ENCODE results near the gene NEUROD2. TPM values are rescaled to one million over a fixed set of nuclear protein-coding genes. Genes with fewer than 3 reads are reported as not detected.

NEUROD2 gene
- polyA plus RNA-seq, 2 donors = 0.02 TPM; not detected in 1

DNA sequence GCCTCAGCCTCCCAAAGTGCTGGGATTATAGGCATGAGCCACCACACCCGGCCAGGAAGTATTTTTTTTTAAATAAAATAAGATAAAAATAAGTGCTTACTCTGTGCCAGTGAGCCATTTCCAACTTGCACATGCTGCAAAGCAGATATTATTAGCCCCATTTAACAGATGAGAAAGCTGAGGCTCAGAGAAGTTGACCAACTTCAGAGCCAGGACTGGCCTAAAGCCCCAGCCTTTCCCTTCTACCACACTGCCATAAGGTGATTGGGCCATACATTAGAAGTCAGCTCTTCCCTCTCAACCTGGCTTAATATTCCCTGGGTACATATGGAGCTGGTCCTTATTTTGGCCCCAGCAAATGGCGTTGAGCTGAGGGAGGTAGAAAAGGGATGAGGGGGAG lies 25.1 kb downstream of the NEUROD2 start:
- Histone ChIP-seq H3K9me3 (ENCODE audit: control insufficient read depth in 2 of 2, insufficient read depth in 1 of 2, low read depth in 1 of 2, low read length in 1 of 2) (no peaks in the 10 kb centered on the region), H3K4me1 (ENCODE audit: control insufficient read depth in 2 of 2, insufficient read depth in 2 of 2, low read length in 1 of 2) (no peaks in the 10 kb centered on the region), H3K27ac (ENCODE audit: low read depth in 2 of 2, low read length in 1 of 2) (no peak overlapping the region), H3K27me3 (ENCODE audit: control insufficient read depth in 1 of 2, insufficient read depth in 2 of 2, low read length in 2 of 2) (no peaks in the 10 kb centered on the region), H3K4me3 (ENCODE audit: low read depth in 1 of 2, low read length in 2 of 2) (no peak overlapping the region), H3K36me3 (ENCODE audit: control insufficient read depth in 2 of 2, insufficient read depth in 2 of 2, low read length in 1 of 2) (no peaks in the 10 kb centered on the region)
- WGBS, 2 donors = 40 to 52% methylated on average over 2 of the region's 2 CpGs

DNA sequence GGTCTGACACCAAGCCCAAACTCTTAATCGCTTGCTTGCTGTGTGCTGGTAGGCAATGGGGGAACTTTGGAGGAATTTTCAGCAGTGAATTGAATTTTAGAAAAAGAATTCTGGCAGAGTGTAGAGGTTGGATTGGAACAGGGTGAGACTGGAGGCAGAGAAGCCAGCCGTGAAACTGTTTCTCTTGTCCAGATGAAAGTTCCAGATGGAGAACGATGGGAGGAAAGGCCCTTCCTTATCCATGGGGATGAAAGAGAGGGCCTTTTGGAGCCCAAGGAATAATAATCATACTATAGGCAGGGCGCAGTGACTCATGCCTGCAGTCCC lies 26.0 kb downstream of the NEUROD2 start:
- no peak overlapping the region for H3K4me3 ChIP-seq (ENCODE audit: low read depth in 1 of 2, low read length in 2 of 2)
- no peaks in the 10 kb centered on the region for H3K4me1 ChIP-seq (ENCODE audit: control insufficient read depth in 2 of 2, insufficient read depth in 2 of 2, low read length in 1 of 2)
- no peak overlapping the region for H3K27ac ChIP-seq (ENCODE audit: low read depth in 2 of 2, low read length in 1 of 2)
- no peaks in the 10 kb centered on the region for H3K36me3 ChIP-seq (ENCODE audit: control insufficient read depth in 2 of 2, insufficient read depth in 2 of 2, low read length in 1 of 2)
- 84 to 90% methylated on average over 4 of the region's 4 CpGs for WGBS, 2 donors
- no peaks in the 10 kb centered on the region for H3K27me3 ChIP-seq (ENCODE audit: control insufficient read depth in 1 of 2, insufficient read depth in 2 of 2, low read length in 2 of 2)
- no peaks in the 10 kb centered on the region for H3K9me3 ChIP-seq (ENCODE audit: control insufficient read depth in 2 of 2, insufficient read depth in 1 of 2, low read depth in 1 of 2, low read length in 1 of 2)

DNA sequence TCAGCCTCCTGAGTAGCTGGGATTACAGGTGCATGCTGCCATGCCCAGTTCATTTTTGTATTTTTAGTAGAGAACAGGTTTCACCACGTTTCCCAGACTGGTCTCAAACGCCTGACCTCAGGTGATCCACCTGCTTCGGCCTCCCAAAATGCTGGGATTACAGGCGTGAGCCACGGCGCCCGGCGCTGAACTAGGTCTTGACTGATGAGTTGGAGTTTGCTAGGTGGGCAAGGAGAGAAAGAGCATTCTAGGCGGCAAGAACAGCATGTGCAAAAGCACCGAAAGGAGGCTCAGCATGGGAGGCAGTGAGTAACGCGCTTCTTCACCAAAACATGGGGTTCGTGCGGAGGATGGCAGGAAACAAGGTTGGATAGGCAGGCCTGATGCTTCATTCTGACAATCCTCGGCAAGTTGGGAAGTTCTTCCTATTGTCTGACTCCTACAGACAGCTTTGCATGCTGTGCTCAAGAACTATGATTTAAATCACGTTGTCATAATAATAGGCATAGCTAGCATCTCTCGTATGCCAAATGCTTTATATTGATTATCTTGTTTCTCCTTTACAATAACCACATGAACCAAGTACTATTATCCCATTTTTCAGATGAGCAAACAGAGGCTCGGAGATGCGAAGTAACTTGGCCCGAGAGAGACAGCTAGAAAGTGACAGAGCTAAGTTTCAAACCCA lies 26.5 kb downstream of the NEUROD2 start:
- Histone ChIP-seq H3K4me1 (ENCODE audit: control insufficient read depth in 2 of 2, insufficient read depth in 2 of 2, low read length in 1 of 2) (no peaks in the 10 kb centered on the region), H3K36me3 (ENCODE audit: control insufficient read depth in 2 of 2, insufficient read depth in 2 of 2, low read length in 1 of 2) (no peaks in the 10 kb centered on the region), H3K4me3 (ENCODE audit: low read depth in 1 of 2, low read length in 2 of 2) (no peak overlapping the region), H3K9me3 (ENCODE audit: control insufficient read depth in 2 of 2, insufficient read depth in 1 of 2, low read depth in 1 of 2, low read length in 1 of 2) (no peaks in the 10 kb centered on the region), H3K27me3 (ENCODE audit: control insufficient read depth in 1 of 2, insufficient read depth in 2 of 2, low read length in 2 of 2) (no peaks in the 10 kb centered on the region), H3K27ac (ENCODE audit: low read depth in 2 of 2, low read length in 1 of 2) (no peak overlapping the region)
- WGBS, 2 donors = 87 to 91% methylated on average over 20 of the region's 20 CpGs

DNA sequence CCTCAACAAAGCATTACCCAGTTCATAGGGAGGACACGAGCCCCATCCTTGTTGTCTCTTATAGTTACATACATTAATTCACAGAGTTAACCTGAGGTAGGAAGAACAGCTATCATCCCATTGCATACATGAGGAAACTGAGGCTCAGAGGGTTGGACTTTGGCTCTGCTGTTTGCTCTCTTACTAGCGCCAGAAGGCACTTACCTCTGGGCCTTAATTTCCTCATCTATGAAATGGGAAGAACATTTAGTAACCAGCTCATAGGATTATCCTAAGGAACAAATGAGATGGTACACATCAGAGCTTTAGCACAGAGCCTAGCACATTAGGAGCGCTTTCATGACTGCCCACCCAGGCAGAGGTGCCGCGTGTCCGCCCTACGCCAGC lies 27.6 kb downstream of the NEUROD2 start:
- H3K27ac ChIP-seq (ENCODE audit: low read depth in 2 of 2, low read length in 1 of 2) = no peak overlapping the region
- H3K4me3 ChIP-seq (ENCODE audit: low read depth in 1 of 2, low read length in 2 of 2) = no peak overlapping the region
- no peaks in the 10 kb centered on the region for H3K9me3 ChIP-seq (ENCODE audit: control insufficient read depth in 2 of 2, insufficient read depth in 1 of 2, low read depth in 1 of 2, low read length in 1 of 2)
- no peaks in the 10 kb centered on the region for H3K36me3 ChIP-seq (ENCODE audit: control insufficient read depth in 2 of 2, insufficient read depth in 2 of 2, low read length in 1 of 2)
- WGBS, 2 donors = 86 to 90% methylated on average over 7 of the region's 7 CpGs
- no peaks in the 10 kb centered on the region for H3K27me3 ChIP-seq (ENCODE audit: control insufficient read depth in 1 of 2, insufficient read depth in 2 of 2, low read length in 2 of 2)
- H3K4me1 ChIP-seq (ENCODE audit: control insufficient read depth in 2 of 2, insufficient read depth in 2 of 2, low read length in 1 of 2) = no peaks in the 10 kb centered on the region

DNA sequence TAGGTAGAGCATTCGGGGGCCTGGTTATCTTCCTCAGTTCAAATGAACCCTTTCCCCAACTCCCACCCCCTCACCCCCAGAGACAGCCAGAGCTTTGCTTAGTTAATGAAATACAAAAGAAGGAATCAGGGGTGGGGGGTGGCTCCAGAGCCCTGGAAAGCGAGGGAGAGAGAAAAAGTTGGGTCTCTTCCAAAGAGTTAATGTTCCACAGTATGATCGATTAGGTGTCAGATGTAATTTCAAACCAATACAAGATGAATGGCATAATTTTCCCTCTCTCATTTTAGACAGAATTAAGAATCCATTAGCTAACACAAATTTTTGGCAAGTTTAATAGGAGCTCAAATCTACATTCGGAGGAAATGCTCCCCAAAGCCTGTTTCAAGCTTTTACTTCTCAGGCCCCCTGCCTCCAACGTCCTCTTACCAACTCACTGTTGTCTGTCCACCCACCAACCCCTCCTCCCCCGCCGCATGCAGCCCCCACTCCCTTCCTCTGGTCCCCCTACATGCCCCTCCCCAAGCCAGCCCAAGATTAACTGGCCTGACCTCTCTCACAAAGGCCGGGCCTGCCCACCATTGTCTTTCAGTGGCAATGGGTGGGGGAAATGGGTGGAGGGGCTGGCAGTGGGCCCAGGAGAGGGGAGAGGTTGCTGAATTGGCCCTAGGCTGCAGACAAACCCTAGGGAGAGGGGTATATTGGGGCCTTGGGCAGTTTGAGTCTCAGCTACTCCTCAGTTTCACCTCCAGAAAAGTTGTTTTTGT lies 28.2 kb downstream of the NEUROD2 start:
- H3K27ac ChIP-seq (ENCODE audit: low read depth in 2 of 2, low read length in 1 of 2) = no peak overlapping the region
- 50 to 51% methylated on average over 8 of the region's 8 CpGs for WGBS, 2 donors
- no peaks in the 10 kb centered on the region for H3K27me3 ChIP-seq (ENCODE audit: control insufficient read depth in 1 of 2, insufficient read depth in 2 of 2, low read length in 2 of 2)
- H3K36me3 ChIP-seq (ENCODE audit: control insufficient read depth in 2 of 2, insufficient read depth in 2 of 2, low read length in 1 of 2) = no peaks in the 10 kb centered on the region
- H3K4me3 ChIP-seq (ENCODE audit: low read depth in 1 of 2, low read length in 2 of 2) = no peak overlapping the region
- H3K4me1 ChIP-seq (ENCODE audit: control insufficient read depth in 2 of 2, insufficient read depth in 2 of 2, low read length in 1 of 2) = no peaks in the 10 kb centered on the region
- no peaks in the 10 kb centered on the region for H3K9me3 ChIP-seq (ENCODE audit: control insufficient read depth in 2 of 2, insufficient read depth in 1 of 2, low read depth in 1 of 2, low read length in 1 of 2)

DNA sequence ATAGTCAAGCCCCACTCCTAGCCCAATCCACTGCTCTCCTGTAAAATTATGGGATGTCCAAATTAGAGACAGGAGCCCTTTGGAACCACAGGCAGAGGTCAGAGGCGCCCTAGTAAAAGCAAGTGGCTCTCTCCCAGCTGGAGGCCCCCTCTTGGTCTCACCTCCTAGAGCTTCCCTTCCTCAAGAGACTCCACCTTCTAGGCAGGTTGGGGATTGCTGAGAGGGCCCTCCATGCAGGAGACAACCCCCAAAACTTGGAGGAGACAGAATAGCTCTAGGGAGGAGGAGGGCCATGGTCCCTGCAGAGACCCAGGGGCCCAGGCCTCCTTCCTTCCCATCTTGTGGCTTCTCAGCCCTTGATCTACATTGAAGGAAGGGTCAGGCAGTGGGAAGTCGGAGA lies 29.4 kb downstream of the NEUROD2 start:
- Histone ChIP-seq H3K27me3 (ENCODE audit: control insufficient read depth in 1 of 2, insufficient read depth in 2 of 2, low read length in 2 of 2) (no peaks in the 10 kb centered on the region), H3K36me3 (ENCODE audit: control insufficient read depth in 2 of 2, insufficient read depth in 2 of 2, low read length in 1 of 2) (no peaks in the 10 kb centered on the region), H3K4me3 (ENCODE audit: low read depth in 1 of 2, low read length in 2 of 2) (no peak overlapping the region), H3K4me1 (ENCODE audit: control insufficient read depth in 2 of 2, insufficient read depth in 2 of 2, low read length in 1 of 2) (peaks cover 0 to 5% of the 10 kb centered on the region in 2 donors), H3K27ac (ENCODE audit: low read depth in 2 of 2, low read length in 1 of 2) (no peak overlapping the region), H3K9me3 (ENCODE audit: control insufficient read depth in 2 of 2, insufficient read depth in 1 of 2, low read depth in 1 of 2, low read length in 1 of 2) (no peaks in the 10 kb centered on the region)
- WGBS, 2 donors = 87 to 91% methylated on average over 2 of the region's 2 CpGs

DNA sequence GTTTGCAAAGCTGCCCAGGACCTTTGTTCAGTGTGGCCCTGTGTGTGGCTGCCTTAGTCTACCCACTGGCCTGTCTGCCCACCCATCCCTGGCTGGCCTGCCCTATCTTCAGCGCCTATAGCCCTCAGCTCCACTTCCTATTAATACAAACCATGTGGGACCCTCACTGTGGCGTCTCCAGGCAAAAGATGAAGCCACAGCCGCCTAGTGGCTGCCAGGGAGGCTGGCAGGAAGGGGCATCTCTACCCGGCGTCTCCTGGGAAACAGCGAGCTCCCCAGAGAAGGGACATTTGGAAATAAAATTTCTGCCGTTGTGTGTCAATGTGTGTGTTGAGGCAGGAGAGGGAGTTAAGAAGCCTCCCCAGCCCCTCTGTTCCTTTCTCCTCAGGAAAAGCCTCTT lies 31.5 kb downstream of the NEUROD2 start:
- Histone ChIP-seq H3K27me3 (ENCODE audit: control insufficient read depth in 1 of 2, insufficient read depth in 2 of 2, low read length in 2 of 2) (no peaks in the 10 kb centered on the region), H3K9me3 (ENCODE audit: control insufficient read depth in 2 of 2, insufficient read depth in 1 of 2, low read depth in 1 of 2, low read length in 1 of 2) (no peaks in the 10 kb centered on the region), H3K27ac (ENCODE audit: low read depth in 2 of 2, low read length in 1 of 2) (no peak overlapping the region), H3K4me1 (ENCODE audit: control insufficient read depth in 2 of 2, insufficient read depth in 2 of 2, low read length in 1 of 2) (peaks cover 0 to 5% of the 10 kb centered on the region in 2 donors), H3K36me3 (ENCODE audit: control insufficient read depth in 2 of 2, insufficient read depth in 2 of 2, low read length in 1 of 2) (no peaks in the 10 kb centered on the region), H3K4me3 (ENCODE audit: low read depth in 1 of 2, low read length in 2 of 2) (no peak overlapping the region)
- WGBS, 2 donors = 29 to 39% methylated on average over 7 of the region's 7 CpGs

DNA sequence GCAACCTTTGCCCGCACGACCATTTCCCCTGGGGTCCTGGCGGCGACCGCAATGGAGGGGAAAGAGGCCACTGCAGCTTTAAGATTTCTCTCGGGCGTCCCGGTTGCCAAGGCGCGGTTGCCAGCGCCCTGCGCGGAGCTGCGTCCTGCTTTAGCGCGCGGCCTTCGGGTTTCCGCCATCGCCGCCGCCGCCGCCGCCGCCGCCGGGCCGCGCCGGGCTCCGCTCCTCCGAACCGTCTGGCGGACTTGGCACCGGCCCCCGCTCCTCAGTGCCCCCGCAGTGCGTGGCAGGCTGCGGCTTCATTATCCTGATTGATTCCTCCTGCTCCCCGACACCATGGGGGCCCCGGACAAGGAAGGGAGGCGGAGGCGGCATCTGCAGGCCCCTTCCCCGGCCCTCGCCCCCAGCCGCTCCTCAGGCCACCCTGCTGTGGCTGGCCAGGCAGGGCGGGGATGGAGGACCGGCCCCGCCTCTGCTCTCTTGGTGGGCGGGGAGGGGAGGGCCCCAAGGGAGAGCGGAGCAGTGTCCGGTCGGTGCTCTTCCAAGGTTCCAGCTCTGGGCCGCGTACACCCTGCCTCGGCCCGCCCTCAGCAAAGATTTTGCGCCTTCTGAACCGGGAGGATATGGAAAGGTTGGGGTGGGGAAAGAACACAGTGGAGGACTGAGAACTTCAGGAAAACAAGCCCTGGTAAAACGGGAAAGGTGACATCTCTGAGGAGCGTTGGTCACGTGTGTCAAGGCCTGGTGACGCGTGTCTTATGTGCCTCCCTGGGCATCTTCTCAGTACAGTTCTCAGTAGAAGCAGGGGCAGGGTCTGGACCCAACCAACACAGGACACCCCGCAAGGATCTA lies 34.0 kb downstream of the NEUROD2 start:
- WGBS, 2 donors = 2 to 3% methylated on average over 61 to 66 of the region's 66 CpGs
- Histone ChIP-seq H3K4me3 (ENCODE audit: low read depth in 1 of 2, low read length in 2 of 2) (peak overlapping the region; percentile 70 to 72), H3K36me3 (ENCODE audit: control insufficient read depth in 2 of 2, insufficient read depth in 2 of 2, low read length in 1 of 2) (no peaks in the 10 kb centered on the region), H3K4me1 (ENCODE audit: control insufficient read depth in 2 of 2, insufficient read depth in 2 of 2, low read length in 1 of 2) (peaks cover 0 to 5% of the 10 kb centered on the region in 2 donors), H3K9me3 (ENCODE audit: control insufficient read depth in 2 of 2, insufficient read depth in 1 of 2, low read depth in 1 of 2, low read length in 1 of 2) (no peaks in the 10 kb centered on the region), H3K27ac (ENCODE audit: low read depth in 2 of 2, low read length in 1 of 2) (peak overlapping the region; percentile 93 to 96), H3K27me3 (ENCODE audit: control insufficient read depth in 1 of 2, insufficient read depth in 2 of 2, low read length in 2 of 2) (no peaks in the 10 kb centered on the region)

DNA sequence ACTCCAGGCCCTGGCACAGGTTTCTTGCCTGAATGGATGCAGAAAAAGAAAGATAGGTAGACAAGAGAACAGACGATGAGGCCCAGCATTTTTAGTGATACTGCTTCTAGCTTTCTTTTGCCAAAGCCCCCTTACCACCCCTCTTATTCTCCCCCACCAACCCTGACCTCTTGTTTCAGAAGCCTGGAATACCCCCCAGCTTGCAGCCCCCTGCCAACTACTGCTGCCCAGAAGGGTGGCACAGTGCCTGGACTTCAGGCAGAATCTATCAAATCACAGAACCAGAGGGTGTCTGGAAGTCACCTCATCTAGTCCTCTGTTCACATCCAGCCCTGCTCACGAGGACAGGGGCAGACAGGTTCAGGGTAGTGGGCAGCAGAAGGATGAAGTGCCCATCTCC lies 35.6 kb downstream of the NEUROD2 start:
- no peak overlapping the region for H3K4me3 ChIP-seq (ENCODE audit: low read depth in 1 of 2, low read length in 2 of 2)
- no peaks in the 10 kb centered on the region for H3K27me3 ChIP-seq (ENCODE audit: control insufficient read depth in 1 of 2, insufficient read depth in 2 of 2, low read length in 2 of 2)
- H3K27ac ChIP-seq (ENCODE audit: low read depth in 2 of 2, low read length in 1 of 2) = no peak overlapping the region
- H3K36me3 ChIP-seq (ENCODE audit: control insufficient read depth in 2 of 2, insufficient read depth in 2 of 2, low read length in 1 of 2) = no peaks in the 10 kb centered on the region
- H3K4me1 ChIP-seq (ENCODE audit: control insufficient read depth in 2 of 2, insufficient read depth in 2 of 2, low read length in 1 of 2) = peaks cover 0 to 5% of the 10 kb centered on the region in 2 donors
- WGBS, 2 donors = 87 to 95% methylated on average over 2 of the region's 2 CpGs
- H3K9me3 ChIP-seq (ENCODE audit: control insufficient read depth in 2 of 2, insufficient read depth in 1 of 2, low read depth in 1 of 2, low read length in 1 of 2) = no peaks in the 10 kb centered on the region

Data from esophagus (tissue), 2 donors.